ENCODE results near the gene RALGPS2.
A peak's percentile ranks its signal among the peaks of the same experiment; 100 is the strongest.

The RALGPS2 gene

GRCh38 chr1:178714453-178714852, 10.6 kb upstream of the RALGPS2 start:
- TF ChIP-seq CTCF (IDR thresholded peaks at IDR 0.05; ENCODE audit: low read depth, low read length, missing control alignments), result no peak
- in situ Hi-C loops (cut with HindIII; ENCODE audit: low sequenced_read_pairs), result no loop called here
- no peak overlapping the region for H3K4me3 ChIP-seq (ENCODE audit: low read depth, low read length)
- no peak for DNase-seq (ENCODE audit: low read depth)

GRCh38 chr1:178716111-178716510, 8.9 kb upstream of the RALGPS2 start:
- no peak for DNase-seq (ENCODE audit: low read depth)
- in situ Hi-C loops (cut with HindIII; ENCODE audit: low sequenced_read_pairs), result no loop called here
- H3K4me3 ChIP-seq (ENCODE audit: low read depth, low read length), result no peak overlapping the region
- no peak for TF ChIP-seq CTCF (IDR thresholded peaks at IDR 0.05; ENCODE audit: low read depth, low read length, missing control alignments)

GRCh38 chr1:178718520-178718919, 6.5 kb upstream of the RALGPS2 start:
- DNase-seq (ENCODE audit: low read depth), result no peak
- TF ChIP-seq CTCF (IDR thresholded peaks at IDR 0.05; ENCODE audit: low read depth, low read length, missing control alignments), result no peak
- H3K4me3 ChIP-seq (ENCODE audit: low read depth, low read length), result no peak overlapping the region
- in situ Hi-C loops (cut with HindIII; ENCODE audit: low sequenced_read_pairs), result no loop called here

GRCh38 chr1:178723546-178723945, 1.5 kb upstream of the RALGPS2 start:
- no peak for DNase-seq (ENCODE audit: low read depth)
- TF ChIP-seq CTCF (IDR thresholded peaks at IDR 0.05; ENCODE audit: low read depth, low read length, missing control alignments), result no peak
- in situ Hi-C loops (cut with HindIII; ENCODE audit: low sequenced_read_pairs), result no loop called here
- H3K4me3 ChIP-seq (ENCODE audit: low read depth, low read length), result no peak overlapping the region

- in situ Hi-C loops (cut with HindIII; ENCODE audit: low sequenced_read_pairs), result no loop called here
- no peak for TF ChIP-seq CTCF (IDR thresholded peaks at IDR 0.05; ENCODE audit: low read depth, low read length, missing control alignments)
- no peak for DNase-seq (ENCODE audit: low read depth)
- H3K4me3 ChIP-seq (ENCODE audit: low read depth, low read length), result peak overlapping the region; percentile 76
Observed at GRCh38 chr1:178724376-178724727, 692 bp upstream of the RALGPS2 start.

GRCh38 chr1:178725466-178726086, 532 bp downstream of the RALGPS2 start:
- in situ Hi-C loops (cut with HindIII; ENCODE audit: low sequenced_read_pairs), result no loop called here
- TF ChIP-seq CTCF (IDR thresholded peaks at IDR 0.05; ENCODE audit: low read depth, low read length, missing control alignments), result peak; percentile 23
- no peak for DNase-seq (ENCODE audit: low read depth)
- H3K4me3 ChIP-seq (ENCODE audit: low read depth, low read length), result peak overlapping the region; percentile 76

Measured in astrocyte of the cerebellum (primary cell).